ENCODE measurements around the gene UBA6. TPM values are rescaled to one million over a fixed set of nuclear protein-coding genes. Genes with fewer than 3 reads are reported as not detected.

UBA6 gene
- total and polyA plus RNA-seq, 9 donors: 26.3 to 58.6 (median 36.0) TPM

- Histone ChIP-seq H3K4me1 (ENCODE audit: control insufficient read depth, insufficient read depth, low read length) (no peaks in the 10 kb centered on the region), H3K36me3 (ENCODE audit: control insufficient read depth, insufficient read depth, low read length) (no peaks in the 10 kb centered on the region), H3K4me3 (ENCODE audit: low read length) (no peak overlapping the region), H3K27ac (ENCODE audit: low read length) (no peak overlapping the region), H3K9me3 (replicated peaks; ENCODE audit: control insufficient read depth, low read depth, low read length) (no peaks in the 10 kb centered on the region), H3K27me3 (ENCODE audit: control insufficient read depth, insufficient read depth, low read length) (no peaks in the 10 kb centered on the region)
- no peak for DNase-seq
Observed at GRCh38 chr4:67584496-67584895, 116.5 kb downstream of the UBA6 start.

DNA sequence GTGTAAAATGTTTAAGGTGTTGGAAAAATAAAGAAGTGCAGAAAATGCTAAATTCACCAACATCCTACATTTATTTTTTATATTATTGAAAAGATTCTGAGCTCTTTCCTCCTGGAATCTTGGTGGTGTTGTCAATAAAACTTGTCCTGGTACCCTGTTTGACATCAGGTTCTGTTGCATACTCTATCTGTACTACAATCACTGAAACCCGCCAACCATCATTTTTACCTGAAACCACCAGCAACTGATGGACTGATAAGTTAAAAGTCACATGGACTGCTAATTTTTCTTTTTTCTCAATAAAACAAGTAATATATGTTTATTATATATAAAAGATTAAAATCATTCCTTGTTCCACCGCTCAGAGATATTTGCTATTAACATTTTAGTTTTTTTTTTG is 119.0 kb downstream of the UBA6 start:
- no CpG with 5 or more reads among the region's 2 CpGs for WGBS (ENCODE audit: insufficient coverage)
- Histone ChIP-seq H3K4me1 (ENCODE audit: control insufficient read depth, insufficient read depth, low read length) (no peaks in the 10 kb centered on the region), H3K27me3 (ENCODE audit: control insufficient read depth, insufficient read depth, low read length) (no peaks in the 10 kb centered on the region), H3K4me3 (ENCODE audit: low read length) (no peak overlapping the region), H3K9me3 (replicated peaks; ENCODE audit: control insufficient read depth, low read depth, low read length) (no peaks in the 10 kb centered on the region), H3K27ac (ENCODE audit: low read length) (no peak overlapping the region), H3K36me3 (ENCODE audit: control insufficient read depth, insufficient read depth, low read length) (no peaks in the 10 kb centered on the region)
- no peak for DNase-seq

DNA sequence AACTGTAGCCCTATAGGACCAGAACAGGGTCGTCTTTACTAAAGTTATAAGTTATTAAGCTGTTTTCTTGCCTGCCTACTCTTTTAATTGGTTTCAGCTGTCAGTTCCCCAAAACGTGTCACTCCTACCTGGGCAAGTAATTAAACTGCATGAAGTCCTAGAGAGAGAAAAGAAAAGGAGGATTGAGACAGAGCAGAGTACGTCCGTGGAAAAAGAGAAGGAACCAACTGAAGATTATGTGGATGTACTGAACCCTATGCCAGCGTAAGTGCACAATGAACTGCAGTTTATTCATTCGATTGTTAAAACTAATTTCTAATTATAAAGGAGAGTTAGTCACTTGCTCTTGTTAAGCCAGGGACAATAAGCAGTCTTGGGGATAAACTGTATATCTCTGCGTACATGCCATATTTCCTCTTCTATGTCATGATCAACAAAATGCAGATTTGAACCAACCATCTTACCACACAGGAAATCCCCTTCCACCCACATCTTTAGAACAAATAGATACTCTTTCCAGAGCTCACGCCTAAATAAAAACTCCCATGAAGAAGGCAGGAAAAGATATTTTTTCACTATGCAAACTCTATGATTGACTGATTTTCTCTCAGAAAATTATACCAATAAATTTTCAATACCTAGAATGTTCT is 119.6 kb downstream of the UBA6 start:
- Histone ChIP-seq H3K4me1 (ENCODE audit: control insufficient read depth, insufficient read depth, low read length) (no peaks in the 10 kb centered on the region), H3K27ac (ENCODE audit: low read length) (no peak overlapping the region), H3K4me3 (ENCODE audit: low read length) (no peak overlapping the region), H3K36me3 (ENCODE audit: control insufficient read depth, insufficient read depth, low read length) (no peaks in the 10 kb centered on the region), H3K9me3 (replicated peaks; ENCODE audit: control insufficient read depth, low read depth, low read length) (no peaks in the 10 kb centered on the region), H3K27me3 (ENCODE audit: control insufficient read depth, insufficient read depth, low read length) (no peaks in the 10 kb centered on the region)
- WGBS (ENCODE audit: insufficient coverage): 78% methylated on average over 2 of the region's 8 CpGs
- DNase-seq: no peak

- no peaks in the 10 kb centered on the region for H3K4me1 ChIP-seq (ENCODE audit: control insufficient read depth, insufficient read depth, low read length)
- H3K27me3 ChIP-seq (ENCODE audit: control insufficient read depth, insufficient read depth, low read length): no peaks in the 10 kb centered on the region
- DNase-seq: no peak
- no peak overlapping the region for H3K4me3 ChIP-seq (ENCODE audit: low read length)
- H3K27ac ChIP-seq (ENCODE audit: low read length): no peak overlapping the region
- no CpG with 5 or more reads among the region's 3 CpGs for WGBS (ENCODE audit: insufficient coverage)
- H3K36me3 ChIP-seq (ENCODE audit: control insufficient read depth, insufficient read depth, low read length): no peaks in the 10 kb centered on the region
- no peaks in the 10 kb centered on the region for H3K9me3 ChIP-seq (replicated peaks; ENCODE audit: control insufficient read depth, low read depth, low read length)
Observed at GRCh38 chr4:67580577-67580976, 120.4 kb downstream of the UBA6 start.

- H3K9me3 ChIP-seq (replicated peaks; ENCODE audit: control insufficient read depth, low read depth, low read length): no peaks in the 10 kb centered on the region
- no peaks in the 10 kb centered on the region for H3K4me1 ChIP-seq (ENCODE audit: control insufficient read depth, insufficient read depth, low read length)
- no peak overlapping the region for H3K27ac ChIP-seq (ENCODE audit: low read length)
- DNase-seq: no peak
- no peaks in the 10 kb centered on the region for H3K27me3 ChIP-seq (ENCODE audit: control insufficient read depth, insufficient read depth, low read length)
- H3K4me3 ChIP-seq (ENCODE audit: low read length): no peak overlapping the region
- no peaks in the 10 kb centered on the region for H3K36me3 ChIP-seq (ENCODE audit: control insufficient read depth, insufficient read depth, low read length)
- no CpG with 5 or more reads among the region's 1 CpG for WGBS (ENCODE audit: insufficient coverage)
Observed at GRCh38 chr4:67576538-67576937, 124.4 kb downstream of the UBA6 start.

GRCh38 chr4:67576059-67576466 is 124.9 kb downstream of the UBA6 start:
- no peak overlapping the region for H3K27ac ChIP-seq (ENCODE audit: low read length)
- 100% methylated on average over 1 of the region's 4 CpGs for WGBS (ENCODE audit: insufficient coverage)
- no peaks in the 10 kb centered on the region for H3K9me3 ChIP-seq (replicated peaks; ENCODE audit: control insufficient read depth, low read depth, low read length)
- DNase-seq: no peak
- H3K36me3 ChIP-seq (ENCODE audit: control insufficient read depth, insufficient read depth, low read length): no peaks in the 10 kb centered on the region
- H3K27me3 ChIP-seq (ENCODE audit: control insufficient read depth, insufficient read depth, low read length): no peaks in the 10 kb centered on the region
- no peaks in the 10 kb centered on the region for H3K4me1 ChIP-seq (ENCODE audit: control insufficient read depth, insufficient read depth, low read length)
- H3K4me3 ChIP-seq (ENCODE audit: low read length): no peak overlapping the region

DNA sequence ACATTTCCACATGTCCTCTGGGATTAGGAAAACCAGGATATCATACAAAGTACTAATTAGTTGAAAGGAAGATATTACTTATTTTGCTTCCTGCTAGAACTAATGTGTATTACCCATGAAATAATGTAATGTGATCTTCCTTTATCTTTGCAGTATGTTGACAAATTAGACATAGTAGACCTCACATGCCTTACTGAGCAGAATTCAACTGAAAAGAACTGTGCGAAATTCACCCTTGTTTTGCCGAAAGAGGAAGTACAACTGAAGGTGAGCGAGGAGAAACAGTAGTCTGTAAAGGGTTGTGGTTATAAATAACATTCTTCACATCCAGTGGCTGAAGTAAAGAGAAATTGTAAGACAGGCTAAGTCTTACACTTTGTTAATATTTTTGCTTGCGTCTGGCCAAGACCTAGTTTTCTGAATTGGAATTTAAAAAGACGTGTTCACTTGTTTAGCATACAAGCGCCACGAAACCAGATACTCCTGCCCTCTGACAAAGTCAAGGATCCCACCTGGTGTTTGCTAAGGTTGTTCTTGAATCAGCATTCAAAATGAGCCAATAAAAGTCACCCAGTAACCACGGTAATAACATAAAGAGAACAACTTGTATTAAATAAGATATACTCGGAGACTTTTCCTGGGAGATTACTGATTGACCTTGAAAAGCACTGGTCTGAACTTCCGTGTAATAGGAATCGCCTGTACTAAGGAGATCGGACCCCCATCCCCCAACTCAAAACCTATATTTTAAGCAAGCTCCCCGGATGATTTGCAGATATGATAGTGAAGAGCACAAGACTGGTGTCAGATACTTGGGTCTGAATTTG is 125.5 kb downstream of the UBA6 start:
- peak; percentile 3 for DNase-seq
- no peak overlapping the region for H3K27ac ChIP-seq (ENCODE audit: low read length)
- H3K9me3 ChIP-seq (replicated peaks; ENCODE audit: control insufficient read depth, low read depth, low read length): no peaks in the 10 kb centered on the region
- H3K4me3 ChIP-seq (ENCODE audit: low read length): no peak overlapping the region
- no peaks in the 10 kb centered on the region for H3K27me3 ChIP-seq (ENCODE audit: control insufficient read depth, insufficient read depth, low read length)
- H3K36me3 ChIP-seq (ENCODE audit: control insufficient read depth, insufficient read depth, low read length): no peaks in the 10 kb centered on the region
- no peaks in the 10 kb centered on the region for H3K4me1 ChIP-seq (ENCODE audit: control insufficient read depth, insufficient read depth, low read length)
- 80% methylated on average over 1 of the region's 13 CpGs for WGBS (ENCODE audit: insufficient coverage)

DNA sequence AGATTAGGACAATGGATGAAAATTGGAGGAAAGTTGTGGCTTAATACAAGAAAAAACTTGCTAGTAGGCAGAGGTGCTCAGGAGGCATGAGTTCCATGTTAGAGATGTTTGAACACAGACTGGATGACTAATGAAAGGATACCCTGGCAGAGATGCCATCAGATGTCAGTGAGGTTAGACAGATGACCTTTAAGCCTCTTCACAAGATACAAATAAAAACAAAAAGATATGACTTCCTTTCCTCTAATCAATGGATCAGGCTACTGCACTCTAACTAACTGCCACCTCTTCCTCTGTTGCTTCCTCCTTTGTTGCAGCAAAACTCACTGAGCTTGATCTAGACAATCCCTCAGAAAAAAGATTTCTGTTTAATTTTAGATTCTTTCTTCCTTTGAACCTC is 127.8 kb downstream of the UBA6 start:
- no peak for DNase-seq
- no peaks in the 10 kb centered on the region for H3K4me1 ChIP-seq (ENCODE audit: control insufficient read depth, insufficient read depth, low read length)
- no peak overlapping the region for H3K27ac ChIP-seq (ENCODE audit: low read length)
- no peaks in the 10 kb centered on the region for H3K36me3 ChIP-seq (ENCODE audit: control insufficient read depth, insufficient read depth, low read length)
- H3K9me3 ChIP-seq (replicated peaks; ENCODE audit: control insufficient read depth, low read depth, low read length): no peaks in the 10 kb centered on the region
- H3K27me3 ChIP-seq (ENCODE audit: control insufficient read depth, insufficient read depth, low read length): no peaks in the 10 kb centered on the region
- no peak overlapping the region for H3K4me3 ChIP-seq (ENCODE audit: low read length)

GRCh38 chr4:67571975-67572374 is 129.0 kb downstream of the UBA6 start:
- Histone ChIP-seq H3K36me3 (ENCODE audit: control insufficient read depth, insufficient read depth, low read length) (no peaks in the 10 kb centered on the region), H3K4me1 (ENCODE audit: control insufficient read depth, insufficient read depth, low read length) (no peaks in the 10 kb centered on the region), H3K27ac (ENCODE audit: low read length) (no peak overlapping the region), H3K4me3 (ENCODE audit: low read length) (no peak overlapping the region), H3K9me3 (replicated peaks; ENCODE audit: control insufficient read depth, low read depth, low read length) (no peaks in the 10 kb centered on the region), H3K27me3 (ENCODE audit: control insufficient read depth, insufficient read depth, low read length) (no peaks in the 10 kb centered on the region)
- DNase-seq: no peak
- no CpG with 5 or more reads among the region's 1 CpG for WGBS (ENCODE audit: insufficient coverage)

GRCh38 chr4:67570537-67570936 is 130.4 kb downstream of the UBA6 start:
- no peaks in the 10 kb centered on the region for H3K36me3 ChIP-seq (ENCODE audit: control insufficient read depth, insufficient read depth, low read length)
- DNase-seq: no peak
- 82% methylated on average over 1 of the region's 1 CpG for WGBS (ENCODE audit: insufficient coverage)
- no peaks in the 10 kb centered on the region for H3K4me1 ChIP-seq (ENCODE audit: control insufficient read depth, insufficient read depth, low read length)
- H3K27ac ChIP-seq (ENCODE audit: low read length): no peak overlapping the region
- H3K27me3 ChIP-seq (ENCODE audit: control insufficient read depth, insufficient read depth, low read length): no peaks in the 10 kb centered on the region
- H3K9me3 ChIP-seq (replicated peaks; ENCODE audit: control insufficient read depth, low read depth, low read length): no peaks in the 10 kb centered on the region
- no peak overlapping the region for H3K4me3 ChIP-seq (ENCODE audit: low read length)
